GM18505 (cell line): Measurements from ENCODE around the gene RFK.
A peak's percentile ranks its signal among the peaks of the same experiment; 100 is the strongest.
"Not testable (repeated sequence)": the region's sequence is repeated elsewhere in the genome, so short reads cannot be mapped to it uniquely, and the experiment has no call there.

ENCODE experiments used
- ATAC-seq: cut with Tn5 transposase; IDR thresholded peaks from one replicate; pipeline ENCODE4 v1.9.1; 2021; ENCODE audit not compliant: unreplicated experiment
- POLR2A ChIP-seq: IDR thresholded peaks from 4 replicates; pipeline ENCODE4 v1.6.1; 2011; ENCODE audit warnings: borderline replicate concordance; ENCODE audit not compliant: insufficient read depth, insufficient read length; ENCODE audit errors: extremely low read depth

Gene RFK

DNA sequence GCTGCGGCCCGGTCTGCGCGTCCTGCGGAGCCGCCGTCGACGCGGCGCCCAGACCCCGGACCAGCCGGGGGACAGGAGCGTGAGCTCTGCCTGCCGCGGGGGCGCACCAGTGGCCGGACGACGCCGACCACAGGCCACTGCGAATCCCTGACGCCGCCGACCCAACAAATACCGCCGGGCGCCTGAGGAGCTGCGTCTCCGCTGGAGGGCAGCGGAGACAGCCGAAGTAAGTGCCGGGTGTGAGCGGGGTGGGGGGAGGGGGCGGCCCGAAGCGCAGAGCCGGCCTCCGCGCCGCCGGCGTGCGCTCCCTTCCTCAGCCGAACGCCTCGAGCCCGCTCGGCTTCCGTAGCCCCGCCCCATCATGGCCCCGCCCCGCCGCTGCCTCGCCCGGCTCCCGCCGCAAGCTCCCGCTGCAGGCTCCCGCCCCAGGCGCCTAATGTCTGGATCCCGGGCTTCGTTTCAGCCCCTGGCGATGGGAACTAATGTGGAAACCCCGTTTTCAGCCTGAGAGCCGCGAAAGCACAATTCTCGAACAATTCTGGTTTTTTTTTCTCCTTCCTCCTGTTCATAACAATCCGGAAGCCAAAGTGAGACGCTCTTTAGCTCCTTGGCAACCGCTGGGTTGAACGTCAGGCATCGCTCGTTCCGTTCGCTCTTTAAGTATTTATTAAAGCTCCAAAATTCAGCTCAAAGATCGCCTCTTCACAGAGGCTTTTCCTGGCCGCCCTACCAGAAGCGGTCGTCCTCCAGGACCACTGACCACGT lies at the start of gene RFK:
TSS of gene RFK (minus strand) at position 232 of the 765 bp plus-strand sequence. CDS start 255 bp downstream, outside the sequence.
- peak; percentile 70 for ATAC-seq
- peak; percentile 73 for TF ChIP-seq POLR2A

DNA sequence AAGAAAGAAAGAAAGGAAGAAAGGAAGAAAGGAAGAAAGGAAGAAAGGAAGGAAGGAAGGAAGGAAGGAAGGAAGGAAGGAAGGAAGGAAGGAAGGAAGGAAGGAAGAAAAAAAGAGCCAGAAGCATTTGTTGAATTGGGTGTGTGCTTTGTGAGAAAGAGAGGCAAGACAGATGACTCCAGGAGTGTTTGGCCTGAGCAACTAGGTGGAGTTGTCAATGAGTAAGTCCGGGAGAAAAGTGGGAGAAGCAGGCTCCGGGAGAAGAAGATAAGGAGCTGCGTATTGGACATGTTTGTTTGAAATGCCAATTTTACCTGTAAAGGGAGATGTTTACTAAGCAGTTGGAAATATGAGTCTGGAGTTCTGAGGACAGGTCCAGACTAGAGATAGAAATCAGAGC lies 49.7 kb upstream of the RFK start:
- TF ChIP-seq POLR2A, result no peak
- ATAC-seq, result no peak

GRCh38 chr9:76441551-76442322 lies 47.5 kb upstream of the RFK start:
- ATAC-seq, result peak; percentile 67
- no peak for TF ChIP-seq POLR2A

DNA sequence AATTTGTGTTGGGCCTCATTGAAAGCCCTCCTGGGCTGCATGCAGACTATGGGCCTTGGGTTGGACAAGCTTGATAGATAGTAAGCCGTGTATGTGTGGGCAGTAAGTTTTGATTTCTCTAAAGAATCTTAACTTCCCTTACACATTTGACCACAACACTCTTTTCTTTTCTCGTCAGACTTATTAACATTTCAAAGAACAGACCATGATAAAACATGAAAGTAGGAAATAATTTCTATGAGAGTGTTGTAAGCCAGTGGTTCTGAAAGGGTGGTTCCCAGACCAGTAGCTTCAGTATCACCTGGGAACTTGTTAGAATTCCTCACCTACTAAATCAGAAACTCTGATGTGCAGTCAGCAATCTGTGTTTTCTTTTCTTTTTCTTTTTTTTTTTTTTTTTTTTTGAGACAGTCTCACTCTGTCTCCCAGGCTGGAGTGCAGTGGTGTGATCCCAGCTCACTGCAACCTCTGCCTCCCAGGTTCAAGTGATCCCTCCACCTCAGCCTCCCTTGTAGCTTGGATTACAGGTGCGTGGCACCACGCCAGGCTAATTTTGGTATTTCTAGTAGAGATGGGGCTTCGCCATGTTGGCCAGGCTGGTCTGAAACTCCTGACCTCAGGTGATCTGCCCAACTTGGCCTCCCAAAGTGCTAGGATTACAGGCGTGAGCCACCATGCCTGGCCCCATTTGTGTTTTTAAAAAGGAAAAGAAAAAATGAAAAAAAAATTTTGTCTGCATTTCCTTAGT lies 44.8 kb upstream of the RFK start:
- peak; percentile 70 for ATAC-seq
- TF ChIP-seq POLR2A, result no peak

GRCh38 chr9:76437017-76437699 lies 42.9 kb upstream of the RFK start:
- ATAC-seq, result not testable (repeated sequence)

- ATAC-seq, result not testable (repeated sequence)
These were observed 40.7 kb upstream of the RFK start for GRCh38 chr9:76434897-76435296.

GRCh38 chr9:76433836-76434235 lies 39.6 kb upstream of the RFK start:
- TF ChIP-seq POLR2A, result no peak
- ATAC-seq, result no peak

GRCh38 chr9:76433406-76433805 lies 39.2 kb upstream of the RFK start:
- TF ChIP-seq POLR2A, result no peak
- no peak for ATAC-seq

DNA sequence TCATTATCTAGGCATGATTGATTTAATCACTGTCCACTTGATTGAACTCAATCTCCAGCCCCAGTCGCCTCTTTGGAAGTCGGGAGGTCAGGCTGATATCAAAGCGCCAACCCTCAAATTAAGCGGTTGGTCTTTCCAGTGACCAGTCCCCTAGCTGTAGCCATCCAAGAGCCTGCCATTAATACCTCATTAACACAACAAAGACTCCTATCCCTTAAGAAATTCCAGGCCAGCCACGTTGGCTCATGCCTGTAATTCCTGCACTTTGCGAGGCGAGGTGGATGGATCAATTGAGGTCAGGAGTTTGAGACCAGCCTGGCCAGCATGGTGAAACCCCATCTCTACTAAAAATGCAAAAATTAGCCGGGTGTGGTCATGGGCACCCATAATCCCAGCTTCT lies 37.4 kb upstream of the RFK start:
- no peak for ATAC-seq
- no peak for TF ChIP-seq POLR2A

GRCh38 chr9:76426807-76427419 lies 32.7 kb upstream of the RFK start:
- ATAC-seq, result no peak
- TF ChIP-seq POLR2A, result no peak

- ATAC-seq, result no peak
- no peak for TF ChIP-seq POLR2A
These were observed 31.6 kb upstream of the RFK start for GRCh38 chr9:76425677-76426453.

GRCh38 chr9:76424491-76424890 lies 30.3 kb upstream of the RFK start:
- no peak for ATAC-seq
- no peak for TF ChIP-seq POLR2A
